ENCODE data around the gene RPL10A.

GRCh38 chr6:35419961-35420360, 48.2 kb upstream of the RPL10A start:
- TF ChIP-seq CTCF (IDR thresholded peaks at IDR 0.05; ENCODE audit: low read depth, low read length, poor library complexity, severe bottlenecking) (no peak), EZH2phosphoT487 (IDR thresholded peaks at IDR 0.05; ENCODE audit: borderline replicate concordance, low read length) (no peak)

Data from DOHH2 (cell line).